Calu3 (cell line): ENCODE measurements around the gene CRBN. TPM values are rescaled to one million over a fixed set of nuclear protein-coding genes. Genes with fewer than 3 reads are reported as not detected.

Experiments
- BruUV-seq: library from RNA; stranded (reverse); fragments of 400-500 nt; replicated peaks from 2 replicates; lab custom pipeline; 2021; lab: Mats Ljungman, UMichigan
- CTCF ChIA-PET: fragments of 300-600 bp; sonication (Branson Sonifier 250); formaldehyde crosslinking; loops from one replicate; lab custom pipeline; 2022; ENCODE audit warnings: antibody characterized with exemption; lab: Charles Lee
- DNase-seq: peaks from one replicate; pipeline ENCODE4 v3.0.0; 2022
- H3K27ac Mint-ChIP-seq: one replicate; pipeline ENCODE4 v1.8.0; 2022; ENCODE audit warnings: mixed read lengths; ENCODE audit not compliant: unreplicated experiment
- H3K27me3 Mint-ChIP-seq: one replicate; pipeline ENCODE4 v1.8.0; 2022; ENCODE audit warnings: mixed read lengths; ENCODE audit not compliant: unreplicated experiment
- H3K36me3 Mint-ChIP-seq: one replicate; pipeline ENCODE4 v1.8.0; 2022; ENCODE audit warnings: mild to moderate bottlenecking, moderate library complexity, mixed read lengths; ENCODE audit not compliant: insufficient read depth, unreplicated experiment
- H3K4me1 Mint-ChIP-seq: one replicate; pipeline ENCODE4 v1.8.0; 2022; ENCODE audit warnings: mild to moderate bottlenecking, low read depth, mixed read lengths; ENCODE audit not compliant: unreplicated experiment
- H3K4me3 Mint-ChIP-seq: one replicate; pipeline ENCODE4 v1.8.0; 2022; ENCODE audit warnings: mild to moderate bottlenecking, low read depth, moderate library complexity, mixed read lengths; ENCODE audit not compliant: unreplicated experiment
- H3K9me3 Mint-ChIP-seq: one replicate; pipeline ENCODE4 v1.8.0; 2022; ENCODE audit warnings: low read depth, mixed read lengths; ENCODE audit not compliant: unreplicated experiment
- intact Hi-C: fragments of 100-400 bp; cut with micrococcal nuclease; formaldehyde crosslinking; loops from one replicate; pipeline ENCODE4 v1.10.0; 2022; ENCODE audit not compliant: unreplicated experiment
- total RNA-seq: library from RNA; stranded (reverse); gene quantifications from 2 replicates; pipeline ENCODE4 v1.2.3, GENCODE V29; 2022
- TF ChIP-seq, protein P1 (sequence below): fragments of 200-600 bp; IDR thresholded peaks from one replicate; pipeline ENCODE4 v1.8.0; 2022; ENCODE audit warnings: antibody characterized with exemption; ENCODE audit not compliant: unreplicated experiment

Gene CRBN
- total RNA-seq, 1 experiment from 2014 or later = 31.6 TPM

DNA sequence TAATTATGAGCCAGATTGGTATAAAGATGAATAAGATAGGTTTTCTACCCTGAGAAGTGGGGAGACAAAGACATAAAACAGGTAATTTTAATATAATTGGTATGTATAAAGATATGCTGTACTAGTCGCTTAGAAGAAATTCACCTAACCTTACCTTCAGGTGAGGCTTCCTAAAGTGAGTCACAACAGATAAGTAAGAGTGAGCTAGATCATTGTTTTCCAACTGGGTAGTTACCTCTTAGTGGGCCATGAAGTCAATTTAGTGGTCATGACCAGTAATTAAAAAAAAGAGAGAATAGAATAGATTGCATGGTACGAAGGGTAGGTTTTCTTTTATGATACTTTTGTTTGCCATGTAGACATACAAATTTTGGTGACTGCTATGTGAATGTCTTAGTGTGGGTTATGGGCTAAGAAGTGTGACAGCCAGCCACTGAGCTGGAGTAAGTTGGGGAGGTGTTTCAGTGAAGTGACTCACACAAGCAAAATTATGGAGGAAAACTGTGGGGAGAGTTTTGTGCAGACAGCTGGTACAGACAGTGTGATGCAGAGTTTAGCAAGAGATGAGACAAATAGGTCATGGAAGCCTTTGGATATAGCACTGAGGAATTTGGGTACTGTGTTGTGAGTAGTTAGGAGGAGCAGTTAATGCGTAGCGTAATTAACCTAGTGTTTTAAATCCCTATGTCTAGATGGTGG, 44.6 kb downstream of the CRBN start:
- no peak for DNase-seq
- CTCF ChIA-PET = no interaction called here
- H3K9me3 Mint-ChIP-seq = no peaks in the 10 kb centered on the region
- no peak overlapping the region for H3K27ac Mint-ChIP-seq
- peaks cover 11% of the 10 kb centered on the region for H3K4me1 Mint-ChIP-seq
- TF ChIP-seq, protein P1, sequence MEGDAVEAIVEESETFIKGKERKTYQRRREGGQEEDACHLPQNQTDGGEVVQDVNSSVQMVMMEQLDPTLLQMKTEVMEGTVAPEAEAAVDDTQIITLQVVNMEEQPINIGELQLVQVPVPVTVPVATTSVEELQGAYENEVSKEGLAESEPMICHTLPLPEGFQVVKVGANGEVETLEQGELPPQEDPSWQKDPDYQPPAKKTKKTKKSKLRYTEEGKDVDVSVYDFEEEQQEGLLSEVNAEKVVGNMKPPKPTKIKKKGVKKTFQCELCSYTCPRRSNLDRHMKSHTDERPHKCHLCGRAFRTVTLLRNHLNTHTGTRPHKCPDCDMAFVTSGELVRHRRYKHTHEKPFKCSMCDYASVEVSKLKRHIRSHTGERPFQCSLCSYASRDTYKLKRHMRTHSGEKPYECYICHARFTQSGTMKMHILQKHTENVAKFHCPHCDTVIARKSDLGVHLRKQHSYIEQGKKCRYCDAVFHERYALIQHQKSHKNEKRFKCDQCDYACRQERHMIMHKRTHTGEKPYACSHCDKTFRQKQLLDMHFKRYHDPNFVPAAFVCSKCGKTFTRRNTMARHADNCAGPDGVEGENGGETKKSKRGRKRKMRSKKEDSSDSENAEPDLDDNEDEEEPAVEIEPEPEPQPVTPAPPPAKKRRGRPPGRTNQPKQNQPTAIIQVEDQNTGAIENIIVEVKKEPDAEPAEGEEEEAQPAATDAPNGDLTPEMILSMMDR = no peak
- no peaks in the 10 kb centered on the region for H3K27me3 Mint-ChIP-seq
- peaks cover 29% of the 10 kb centered on the region for H3K36me3 Mint-ChIP-seq
- intact Hi-C loops = no loop called here
- H3K4me3 Mint-ChIP-seq = no peak overlapping the region
- no TSS peak for BruUV-seq

GRCh38 chr3:3133500-3133899, 46.0 kb downstream of the CRBN start:
- Mint-ChIP-seq H3K27ac (no peak overlapping the region), H3K9me3 (no peaks in the 10 kb centered on the region), H3K4me3 (no peak overlapping the region), H3K36me3 (peaks cover 37% of the 10 kb centered on the region), H3K27me3 (no peaks in the 10 kb centered on the region), H3K4me1 (peaks cover 11% of the 10 kb centered on the region)
- BruUV-seq = no TSS peak
- CTCF ChIA-PET = no interaction called here
- TF ChIP-seq, protein P1 = no peak
- intact Hi-C loops = no loop called here
- DNase-seq = no peak

DNA sequence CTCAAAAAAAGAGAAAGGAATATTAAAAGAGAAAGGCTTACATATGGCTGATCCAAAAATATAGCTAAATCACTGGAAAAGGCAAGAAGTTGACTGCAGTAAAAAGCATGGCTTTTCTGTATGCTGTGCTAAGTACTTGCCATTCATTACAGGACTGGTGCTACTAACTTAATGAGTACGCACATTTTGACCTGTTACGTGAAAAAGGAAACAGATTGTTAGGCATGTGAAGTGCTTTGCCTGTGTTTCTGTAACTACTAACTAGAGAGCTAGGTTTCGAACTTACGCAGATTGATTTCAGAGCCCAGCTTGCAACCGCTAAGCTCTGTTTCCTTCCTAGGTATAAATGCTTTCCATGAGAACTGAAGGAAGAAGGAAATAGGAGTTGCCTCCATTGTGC, 49.9 kb downstream of the CRBN start:
- CTCF ChIA-PET = no interaction called here
- intact Hi-C loops = loop anchor here (10.0 kb wide), 1 partner anchor 95 kb away; no protein-coding TSS in a partner anchor
- no peak overlapping the region for H3K27ac Mint-ChIP-seq
- BruUV-seq = no TSS peak
- TF ChIP-seq, protein P1 = no peak
- peaks cover 2% of the 10 kb centered on the region for H3K4me1 Mint-ChIP-seq
- no peaks in the 10 kb centered on the region for H3K9me3 Mint-ChIP-seq
- no peaks in the 10 kb centered on the region for H3K27me3 Mint-ChIP-seq
- peaks cover 60% of the 10 kb centered on the region for H3K36me3 Mint-ChIP-seq
- no peak overlapping the region for H3K4me3 Mint-ChIP-seq
- no peak for DNase-seq

DNA sequence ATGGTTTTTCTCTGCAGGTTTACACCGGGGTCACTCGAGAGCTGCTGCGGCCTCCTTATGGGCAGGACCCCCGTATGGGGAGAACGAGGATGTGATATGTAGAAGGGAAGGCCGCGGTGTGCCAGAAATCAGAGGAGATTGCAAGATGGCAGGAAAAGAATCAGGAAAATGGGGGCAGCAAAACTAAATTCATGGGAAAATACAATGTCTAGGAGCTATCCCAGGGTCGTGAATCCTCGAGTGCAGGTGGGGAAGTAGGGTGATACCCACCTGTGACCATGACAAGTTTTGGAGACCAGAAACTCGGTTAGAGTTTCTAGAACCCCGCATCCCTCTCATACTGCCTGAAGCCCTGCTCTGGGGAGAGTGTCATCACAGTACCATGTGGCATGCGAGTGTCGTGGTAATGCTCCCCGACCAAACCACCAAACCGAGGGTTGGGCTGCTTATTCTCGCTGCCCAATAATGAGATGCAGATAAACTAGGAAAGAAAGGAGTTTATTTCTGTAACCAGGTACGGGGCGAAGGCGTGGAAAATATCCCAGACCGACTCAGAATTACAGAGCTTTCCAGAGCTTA, 52.0 kb downstream of the CRBN start:
- Mint-ChIP-seq H3K27ac (peak overlapping the region; percentile 98), H3K4me3 (peak overlapping the region; percentile 95), H3K36me3 (peaks cover 50% of the 10 kb centered on the region), H3K9me3 (no peaks in the 10 kb centered on the region), H3K27me3 (no peaks in the 10 kb centered on the region), H3K4me1 (no peaks in the 10 kb centered on the region)
- TSS peak; percentile 61 for BruUV-seq
- no peak for DNase-seq
- TF ChIP-seq, protein P1 = no peak
- intact Hi-C loops = loop anchor here (10.0 kb wide), 1 partner anchor 93 kb away; no protein-coding TSS in a partner anchor
- CTCF ChIA-PET = no interaction called here
